WTC11 (cell line): ENCODE measurements around the gene PARS2. TPM values are rescaled to one million over a fixed set of nuclear protein-coding genes. Genes with fewer than 3 reads are reported as not detected.
A peak's percentile ranks its signal among the peaks of the same experiment; 100 is the strongest.

Experiments used
- AR ChIP-seq: fragments of 250-450 bp; sonication (Bioruptor Pico); IDR thresholded peaks from 2 replicates; pipeline ENCODE4 v1.9.0; 2021; ENCODE audit warnings: mild to moderate bottlenecking
- ARID4B ChIP-seq: sonication (generic); formaldehyde crosslinking; IDR thresholded peaks from 2 replicates; pipeline ENCODE4 v1.8.0; 2023; ENCODE audit warnings: missing genetic modification reagents, mild to moderate bottlenecking, borderline replicate concordance
- ATF1 ChIP-seq: sonication (generic); formaldehyde crosslinking; IDR thresholded peaks from 2 replicates; pipeline ENCODE4 v1.8.1; 2023; ENCODE audit warnings: mild to moderate bottlenecking, moderate library complexity, missing genetic modification reagents
- CDX4 ChIP-seq: fragments of 250-450 bp; sonication (Bioruptor Pico); IDR thresholded peaks from 2 replicates; pipeline ENCODE4 v1.9.0; 2021; ENCODE audit warnings: moderate library complexity, mild to moderate bottlenecking, inconsistent platforms, borderline replicate concordance
- EMX1 ChIP-seq: fragments of 250-450 bp; sonication (Bioruptor Pico); IDR thresholded peaks from 2 replicates; pipeline ENCODE4 v1.8.0; 2021; ENCODE audit warnings: mild to moderate bottlenecking
- FOXK1 ChIP-seq: sonication (generic); formaldehyde crosslinking; IDR thresholded peaks from 2 replicates; pipeline ENCODE4 v1.8.0; 2022; ENCODE audit warnings: mild to moderate bottlenecking, moderate library complexity, missing genetic modification reagents
- IRF2 ChIP-seq: sonication (generic); formaldehyde crosslinking; IDR thresholded peaks from 2 replicates; pipeline ENCODE4 v1.8.0; 2022; ENCODE audit warnings: low read depth, missing genetic modification reagents, borderline replicate concordance
- NR3C1 ChIP-seq: sonication (generic); formaldehyde crosslinking; conservative IDR thresholded peaks from 2 replicates; pipeline ENCODE4 v1.8.1; 2023; ENCODE audit warnings: low read depth, mild to moderate bottlenecking, missing genetic modification reagents
- PRRX2 ChIP-seq: fragments of 250-450 bp; sonication (Bioruptor Pico); IDR thresholded peaks from 2 replicates; pipeline ENCODE4 v1.8.0; 2021; ENCODE audit warnings: mild to moderate bottlenecking
- SMAD3 ChIP-seq: sonication (generic); formaldehyde crosslinking; IDR thresholded peaks from 2 replicates; pipeline ENCODE4 v1.8.0; 2022; ENCODE audit warnings: missing genetic modification reagents, mild to moderate bottlenecking, borderline replicate concordance
- SOX15 ChIP-seq: fragments of 250-450 bp; sonication (Bioruptor Pico); IDR thresholded peaks from 2 replicates; pipeline ENCODE4 v1.9.0; 2021; ENCODE audit warnings: mild to moderate bottlenecking
- SP1 ChIP-seq: sonication (generic); formaldehyde crosslinking; conservative IDR thresholded peaks from 2 replicates; pipeline ENCODE4 v1.8.1; 2022; ENCODE audit warnings: missing genetic modification reagents
- USF1 ChIP-seq: sonication (generic); formaldehyde crosslinking; IDR thresholded peaks from 2 replicates; pipeline ENCODE4 v1.8.0; 2022; ENCODE audit warnings: mild to moderate bottlenecking, missing genetic modification reagents
- ZNF396 ChIP-seq: fragments of 250-450 bp; sonication (Bioruptor Pico); IDR thresholded peaks from 2 replicates; pipeline ENCODE4 v1.8.0; 2021; ENCODE audit warnings: mild to moderate bottlenecking, moderate library complexity, borderline replicate concordance
- ZNF423 ChIP-seq: fragments of 250-450 bp; sonication (Bioruptor Pico); IDR thresholded peaks from 2 replicates; pipeline ENCODE4 v2.1.2; 2022; ENCODE audit warnings: mild to moderate bottlenecking, moderate library complexity
- total RNA-seq: library from RNA; stranded (reverse); gene quantifications from 3 replicates; pipeline ENCODE4 v1.2.3, GENCODE V29; 2021
- TF ChIP-seq, protein P1 (sequence below): fragments of 250-450 bp; sonication (Bioruptor Pico); IDR thresholded peaks from 2 replicates; pipeline ENCODE4 v1.9.0; 2021; ENCODE audit warnings: mild to moderate bottlenecking, borderline replicate concordance
- TF ChIP-seq, protein P2 (sequence below): sonication (generic); formaldehyde crosslinking; IDR thresholded peaks from 2 replicates; pipeline ENCODE4 v1.8.1; 2023; ENCODE audit warnings: mild to moderate bottlenecking, missing genetic modification reagents
- TF ChIP-seq, protein P3 (sequence below): sonication (generic); formaldehyde crosslinking; IDR thresholded peaks from 2 replicates; pipeline ENCODE4 v1.8.1; 2022; ENCODE audit warnings: mild to moderate bottlenecking, moderate library complexity, missing genetic modification reagents
- TF ChIP-seq, protein P4 (sequence below): sonication (generic); formaldehyde crosslinking; IDR thresholded peaks from 2 replicates; pipeline ENCODE4 v1.8.1; 2023; ENCODE audit warnings: mild to moderate bottlenecking, missing genetic modification reagents, moderate library complexity
- TF ChIP-seq, protein P5 (sequence below): sonication (generic); formaldehyde crosslinking; IDR thresholded peaks from 2 replicates; pipeline ENCODE4 v1.8.0; 2022; ENCODE audit warnings: mild to moderate bottlenecking, missing genetic modification reagents

PARS2 gene
- total RNA-seq, 1 experiment from 2014 or later: 11.5 TPM

- TF ChIP-seq, protein P1, sequence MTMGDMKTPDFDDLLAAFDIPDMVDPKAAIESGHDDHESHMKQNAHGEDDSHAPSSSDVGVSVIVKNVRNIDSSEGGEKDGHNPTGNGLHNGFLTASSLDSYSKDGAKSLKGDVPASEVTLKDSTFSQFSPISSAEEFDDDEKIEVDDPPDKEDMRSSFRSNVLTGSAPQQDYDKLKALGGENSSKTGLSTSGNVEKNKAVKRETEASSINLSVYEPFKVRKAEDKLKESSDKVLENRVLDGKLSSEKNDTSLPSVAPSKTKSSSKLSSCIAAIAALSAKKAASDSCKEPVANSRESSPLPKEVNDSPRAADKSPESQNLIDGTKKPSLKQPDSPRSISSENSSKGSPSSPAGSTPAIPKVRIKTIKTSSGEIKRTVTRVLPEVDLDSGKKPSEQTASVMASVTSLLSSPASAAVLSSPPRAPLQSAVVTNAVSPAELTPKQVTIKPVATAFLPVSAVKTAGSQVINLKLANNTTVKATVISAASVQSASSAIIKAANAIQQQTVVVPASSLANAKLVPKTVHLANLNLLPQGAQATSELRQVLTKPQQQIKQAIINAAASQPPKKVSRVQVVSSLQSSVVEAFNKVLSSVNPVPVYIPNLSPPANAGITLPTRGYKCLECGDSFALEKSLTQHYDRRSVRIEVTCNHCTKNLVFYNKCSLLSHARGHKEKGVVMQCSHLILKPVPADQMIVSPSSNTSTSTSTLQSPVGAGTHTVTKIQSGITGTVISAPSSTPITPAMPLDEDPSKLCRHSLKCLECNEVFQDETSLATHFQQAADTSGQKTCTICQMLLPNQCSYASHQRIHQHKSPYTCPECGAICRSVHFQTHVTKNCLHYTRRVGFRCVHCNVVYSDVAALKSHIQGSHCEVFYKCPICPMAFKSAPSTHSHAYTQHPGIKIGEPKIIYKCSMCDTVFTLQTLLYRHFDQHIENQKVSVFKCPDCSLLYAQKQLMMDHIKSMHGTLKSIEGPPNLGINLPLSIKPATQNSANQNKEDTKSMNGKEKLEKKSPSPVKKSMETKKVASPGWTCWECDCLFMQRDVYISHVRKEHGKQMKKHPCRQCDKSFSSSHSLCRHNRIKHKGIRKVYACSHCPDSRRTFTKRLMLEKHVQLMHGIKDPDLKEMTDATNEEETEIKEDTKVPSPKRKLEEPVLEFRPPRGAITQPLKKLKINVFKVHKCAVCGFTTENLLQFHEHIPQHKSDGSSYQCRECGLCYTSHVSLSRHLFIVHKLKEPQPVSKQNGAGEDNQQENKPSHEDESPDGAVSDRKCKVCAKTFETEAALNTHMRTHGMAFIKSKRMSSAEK: no peak
- TF ChIP-seq, protein P2, sequence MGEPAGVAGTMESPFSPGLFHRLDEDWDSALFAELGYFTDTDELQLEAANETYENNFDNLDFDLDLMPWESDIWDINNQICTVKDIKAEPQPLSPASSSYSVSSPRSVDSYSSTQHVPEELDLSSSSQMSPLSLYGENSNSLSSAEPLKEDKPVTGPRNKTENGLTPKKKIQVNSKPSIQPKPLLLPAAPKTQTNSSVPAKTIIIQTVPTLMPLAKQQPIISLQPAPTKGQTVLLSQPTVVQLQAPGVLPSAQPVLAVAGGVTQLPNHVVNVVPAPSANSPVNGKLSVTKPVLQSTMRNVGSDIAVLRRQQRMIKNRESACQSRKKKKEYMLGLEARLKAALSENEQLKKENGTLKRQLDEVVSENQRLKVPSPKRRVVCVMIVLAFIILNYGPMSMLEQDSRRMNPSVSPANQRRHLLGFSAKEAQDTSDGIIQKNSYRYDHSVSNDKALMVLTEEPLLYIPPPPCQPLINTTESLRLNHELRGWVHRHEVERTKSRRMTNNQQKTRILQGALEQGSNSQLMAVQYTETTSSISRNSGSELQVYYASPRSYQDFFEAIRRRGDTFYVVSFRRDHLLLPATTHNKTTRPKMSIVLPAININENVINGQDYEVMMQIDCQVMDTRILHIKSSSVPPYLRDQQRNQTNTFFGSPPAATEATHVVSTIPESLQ (CRISPR knock-in tag): no peak
- TF ChIP-seq FOXK1 (CRISPR knock-in tag): peak; percentile 85
- no peak for TF ChIP-seq IRF2 (CRISPR knock-in tag)
- no peak for TF ChIP-seq CDX4 (CRISPR knock-in tag)
- TF ChIP-seq PRRX2 (CRISPR knock-in tag): no peak
- TF ChIP-seq, protein P3, sequence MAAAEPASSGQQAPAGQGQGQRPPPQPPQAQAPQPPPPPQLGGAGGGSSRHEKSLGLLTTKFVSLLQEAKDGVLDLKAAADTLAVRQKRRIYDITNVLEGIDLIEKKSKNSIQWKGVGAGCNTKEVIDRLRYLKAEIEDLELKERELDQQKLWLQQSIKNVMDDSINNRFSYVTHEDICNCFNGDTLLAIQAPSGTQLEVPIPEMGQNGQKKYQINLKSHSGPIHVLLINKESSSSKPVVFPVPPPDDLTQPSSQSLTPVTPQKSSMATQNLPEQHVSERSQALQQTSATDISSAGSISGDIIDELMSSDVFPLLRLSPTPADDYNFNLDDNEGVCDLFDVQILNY: peak; percentile 65
- TF ChIP-seq SOX15: no peak
- 0 out of 2 replicates have a peak, but pooled peaks have one; percentile 41 for TF ChIP-seq SMAD3 (CRISPR knock-in tag)
- TF ChIP-seq, protein P4, sequence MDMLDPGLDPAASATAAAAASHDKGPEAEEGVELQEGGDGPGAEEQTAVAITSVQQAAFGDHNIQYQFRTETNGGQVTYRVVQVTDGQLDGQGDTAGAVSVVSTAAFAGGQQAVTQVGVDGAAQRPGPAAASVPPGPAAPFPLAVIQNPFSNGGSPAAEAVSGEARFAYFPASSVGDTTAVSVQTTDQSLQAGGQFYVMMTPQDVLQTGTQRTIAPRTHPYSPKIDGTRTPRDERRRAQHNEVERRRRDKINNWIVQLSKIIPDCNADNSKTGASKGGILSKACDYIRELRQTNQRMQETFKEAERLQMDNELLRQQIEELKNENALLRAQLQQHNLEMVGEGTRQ (CRISPR knock-in tag): no peak; the same call in 1 of the 2 replicates
- no peak for TF ChIP-seq ATF1 (CRISPR knock-in tag)
- no peak for TF ChIP-seq EMX1 (CRISPR knock-in tag)
- peak; percentile 53 for TF ChIP-seq USF1 (CRISPR knock-in tag)
- TF ChIP-seq, protein P5, sequence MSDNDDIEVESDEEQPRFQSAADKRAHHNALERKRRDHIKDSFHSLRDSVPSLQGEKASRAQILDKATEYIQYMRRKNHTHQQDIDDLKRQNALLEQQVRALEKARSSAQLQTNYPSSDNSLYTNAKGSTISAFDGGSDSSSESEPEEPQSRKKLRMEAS: peak; percentile 86; the same call in 1 of the 2 replicates
- TF ChIP-seq SP1 (CRISPR knock-in tag): peak; percentile 100
- TF ChIP-seq ZNF396 (CRISPR knock-in tag): no peak
- TF ChIP-seq ARID4B: peak; percentile 49; the same call in 1 of the 2 replicates
- no peak for TF ChIP-seq ZNF423 (CRISPR knock-in tag)
- TF ChIP-seq NR3C1 (CRISPR knock-in tag): no peak
- no peak for TF ChIP-seq AR (CRISPR knock-in tag)
Measured at GRCh38 chr1:54715493-54716298, 48.6 kb downstream of the PARS2 start, which contains the start of gene TTC4 (continued).
